CD4-positive, alpha-beta T cell (primary cell): ENCODE data around the gene SCARB1. TPM values are rescaled to one million over a fixed set of nuclear protein-coding genes. Genes with fewer than 3 reads are reported as not detected.
A peak's percentile ranks its signal among the peaks of the same experiment; 100 is the strongest.

Experiments
- ATAC-seq: fragments of 200-7000 bp; cut with Tn5 transposase; one replicate; pipeline ENCODE4 v1.10.0; 2022; ENCODE audit warnings: mild to moderate bottlenecking; ENCODE audit not compliant: poor library complexity
- CTCF ChIA-PET: fragments of 350-600 bp; sonication (Branson Sonifier 250); formaldehyde crosslinking; loops from one replicate; lab custom pipeline; 2021; ENCODE audit warnings: antibody characterized with exemption, inconsistent platforms; lab: Charles Lee
- POLR2A ChIA-PET: fragments of 350-600 bp; sonication (Branson Sonifier 250); formaldehyde crosslinking; loops from one replicate; lab custom pipeline; 2021; ENCODE audit warnings: antibody characterized with exemption, inconsistent platforms; lab: Charles Lee
- DNase-seq, 14 experiments: peaks; one replicate each; pipeline ENCODE4 v3.0.0-alpha.2; 2013 to 2020; ENCODE audit warnings: mixed read lengths in 2 of 14
- H3K27ac ChIP-seq, 2 donors: one replicate each; pipeline versions ENCODE4 v1.5.1 to v1.7.0; 2013; ENCODE audit warnings: low read length in 2 of 2, low read depth in 1 of 2, mild to moderate bottlenecking in 1 of 2
- H3K27me3 ChIP-seq, 2 experiments: 1 replicate in 1 of 2; 2 replicates in 1 of 2; pipeline versions ENCODE4 v1.6.1 to v1.7.0; 2013; ENCODE audit warnings: low read length in 2 of 2, control low read depth in 1 of 2, mild to moderate bottlenecking in 1 of 2, moderate library complexity in 1 of 2; ENCODE audit not compliant: insufficient read depth in 2 of 2, control insufficient read depth in 1 of 2
- H3K36me3 ChIP-seq: one replicate; pipeline ENCODE4 v1.6.1; 2013; ENCODE audit warnings: low read length, control low read depth; ENCODE audit not compliant: insufficient read depth
- H3K4me1 ChIP-seq: one replicate; pipeline ENCODE4 v1.6.1; 2013; ENCODE audit warnings: low read length, control low read depth; ENCODE audit not compliant: insufficient read depth
- H3K4me3 ChIP-seq: one replicate; pipeline ENCODE4 v1.5.1; 2013; ENCODE audit warnings: mild to moderate bottlenecking, low read length, moderate library complexity
- H3K9me3 ChIP-seq, 2 experiments: 1 replicate in 1 of 2; 2 replicates in 1 of 2; pipeline versions ENCODE4 v1.6.1 to v1.7.0; 2013; ENCODE audit warnings: low read length in 2 of 2, mild to moderate bottlenecking in 2 of 2, control low read depth in 1 of 2, moderate library complexity in 1 of 2; ENCODE audit not compliant: control insufficient read depth in 1 of 2, insufficient read depth in 1 of 2
- H3K27ac Mint-ChIP-seq: one replicate; pipeline ENCODE4 v1.8.0; 2020; ENCODE audit warnings: mixed read lengths
- H3K27me3 Mint-ChIP-seq: one replicate; pipeline ENCODE4 v1.8.0; 2021; ENCODE audit warnings: mixed read lengths
- H3K36me3 Mint-ChIP-seq: one replicate; pipeline ENCODE4 v1.8.0; 2021; ENCODE audit warnings: low read depth, mixed read lengths
- H3K4me1 Mint-ChIP-seq: one replicate; pipeline ENCODE4 v1.8.0; 2021; ENCODE audit warnings: low read depth, mixed read lengths
- H3K4me3 Mint-ChIP-seq: one replicate; pipeline ENCODE4 v1.8.0; 2020; ENCODE audit warnings: mild to moderate bottlenecking, mixed read lengths
- H3K9me3 Mint-ChIP-seq: one replicate; pipeline ENCODE4 v1.8.0; 2020; ENCODE audit warnings: mixed read lengths
- intact Hi-C, 2 experiments: fragments of 100-400 bp; cut with DNase I in 1 of 2; cut with micrococcal nuclease in 1 of 2; formaldehyde crosslinking; loops; one replicate each; pipeline versions ENCODE4 v1.15.1 to v1.9.0; 2023 to 2025; cut with DNase I, micrococcal nuclease
- total RNA-seq, 174 experiments: library from RNA in 2 of 174; stranded (reverse) in 2 of 174; gene quantifications; one replicate each; pipeline ENCODE4 v1.2.3 and lab custom pipeline; 2021 to 2026
- TF ChIP-seq, protein P1 (sequence below): fragments of 200-600 bp; IDR thresholded peaks from one replicate; pipeline ENCODE4 v1.8.0; 2022; ENCODE audit warnings: antibody characterized with exemption, mild to moderate bottlenecking

The SCARB1 gene
- total RNA-seq, 2 experiments from 2014 or later = 2.3 to 3.7 TPM

DNA sequence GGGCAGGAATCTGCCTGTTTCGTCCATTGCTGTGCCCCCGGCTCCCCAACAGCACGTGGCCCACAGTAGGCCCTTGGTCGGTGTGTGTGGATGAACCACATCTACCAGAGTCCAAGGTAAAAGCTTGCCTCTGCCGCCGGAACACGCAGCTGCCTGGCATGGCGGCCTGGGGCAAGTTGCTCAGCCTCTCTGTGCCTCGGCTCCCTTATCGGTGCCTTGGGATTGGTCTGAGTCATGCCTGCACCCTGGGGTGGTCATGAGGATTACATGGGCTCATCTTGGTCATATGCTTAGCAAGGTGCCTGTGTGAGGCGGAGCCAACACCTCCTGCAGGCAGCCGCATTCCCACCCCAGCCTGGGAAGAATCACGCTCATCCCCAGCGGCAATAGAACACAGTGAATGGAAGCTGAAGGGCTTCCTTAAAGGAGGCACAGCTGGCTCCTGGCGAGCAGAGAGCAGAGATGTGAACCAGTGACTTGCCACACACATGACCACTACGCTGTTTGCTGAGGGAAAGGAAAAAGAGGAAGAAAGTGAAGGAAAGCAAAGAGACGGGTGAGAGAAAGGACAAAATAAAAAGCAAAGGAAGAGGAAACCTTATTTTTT, 5.5 kb upstream of the SCARB1 start:
- no peak overlapping the region for H3K4me3 ChIP-seq
- DNase-seq (peak in 2 of 14 experiments; percentile 49 to 57), ATAC-seq (no peak)
- peaks cover 4% of the 10 kb centered on the region for H3K4me1 ChIP-seq
- TF ChIP-seq, protein P1, sequence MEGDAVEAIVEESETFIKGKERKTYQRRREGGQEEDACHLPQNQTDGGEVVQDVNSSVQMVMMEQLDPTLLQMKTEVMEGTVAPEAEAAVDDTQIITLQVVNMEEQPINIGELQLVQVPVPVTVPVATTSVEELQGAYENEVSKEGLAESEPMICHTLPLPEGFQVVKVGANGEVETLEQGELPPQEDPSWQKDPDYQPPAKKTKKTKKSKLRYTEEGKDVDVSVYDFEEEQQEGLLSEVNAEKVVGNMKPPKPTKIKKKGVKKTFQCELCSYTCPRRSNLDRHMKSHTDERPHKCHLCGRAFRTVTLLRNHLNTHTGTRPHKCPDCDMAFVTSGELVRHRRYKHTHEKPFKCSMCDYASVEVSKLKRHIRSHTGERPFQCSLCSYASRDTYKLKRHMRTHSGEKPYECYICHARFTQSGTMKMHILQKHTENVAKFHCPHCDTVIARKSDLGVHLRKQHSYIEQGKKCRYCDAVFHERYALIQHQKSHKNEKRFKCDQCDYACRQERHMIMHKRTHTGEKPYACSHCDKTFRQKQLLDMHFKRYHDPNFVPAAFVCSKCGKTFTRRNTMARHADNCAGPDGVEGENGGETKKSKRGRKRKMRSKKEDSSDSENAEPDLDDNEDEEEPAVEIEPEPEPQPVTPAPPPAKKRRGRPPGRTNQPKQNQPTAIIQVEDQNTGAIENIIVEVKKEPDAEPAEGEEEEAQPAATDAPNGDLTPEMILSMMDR = no peak
- intact Hi-C loops = loop anchor here in 1 of 2 experiments (10.0 kb wide), 1 partner anchor 196 kb away; the partner anchor contains the start of gene AACS
- H3K27me3 ChIP-seq = no peaks in the 10 kb centered on the region
- no peaks in the 10 kb centered on the region for H3K36me3 Mint-ChIP-seq
- H3K27ac Mint-ChIP-seq = no peak overlapping the region
- H3K9me3 ChIP-seq = no peaks in the 10 kb centered on the region
- H3K9me3 Mint-ChIP-seq = no peaks in the 10 kb centered on the region
- ChIA-PET POLR2A (interaction anchor here (1.5 kb wide), 1 partner anchor 45 kb away, joined by 3 read pairs; the partner anchor contains the start of gene UBC), CTCF (interaction anchor here (1.0 kb wide), 1 partner anchor 38 kb away, joined by 4 read pairs; no protein-coding TSS in a partner anchor)
- peak overlapping the region; percentile 16 for H3K4me3 Mint-ChIP-seq
- peaks cover 4% of the 10 kb centered on the region for H3K27me3 Mint-ChIP-seq
- H3K4me1 Mint-ChIP-seq = peaks cover 13% of the 10 kb centered on the region
- H3K36me3 ChIP-seq = no peaks in the 10 kb centered on the region
- H3K27ac ChIP-seq = no peak overlapping the region

GRCh38 chr12:124868252-124869058, 4.8 kb upstream of the SCARB1 start:
- H3K4me3 ChIP-seq = no peak overlapping the region
- Mint-ChIP-seq H3K36me3 (no peaks in the 10 kb centered on the region), H3K4me1 (peaks cover 16% of the 10 kb centered on the region), H3K27me3 (peaks cover 4% of the 10 kb centered on the region), H3K9me3 (no peaks in the 10 kb centered on the region), H3K4me3 (peak overlapping the region; percentile 16), H3K27ac (no peak overlapping the region)
- TF ChIP-seq, protein P1 = no peak
- ChIA-PET CTCF (interaction anchor here (1.0 kb wide), 1 partner anchor 38 kb away, joined by 4 read pairs; no protein-coding TSS in a partner anchor), POLR2A (interaction anchor here (1.5 kb wide), 1 partner anchor 46 kb away, joined by 3 read pairs; the partner anchor contains the start of gene UBC)
- peaks cover 8% of the 10 kb centered on the region for H3K4me1 ChIP-seq
- no peaks in the 10 kb centered on the region for H3K27me3 ChIP-seq
- DNase-seq (no peak), ATAC-seq (no peak)
- no peaks in the 10 kb centered on the region for H3K9me3 ChIP-seq
- no peaks in the 10 kb centered on the region for H3K36me3 ChIP-seq
- intact Hi-C loops = loop anchor here in 1 of 2 experiments (10.0 kb wide), 1 partner anchor 196 kb away; the partner anchor contains the start of gene AACS
- no peak overlapping the region for H3K27ac ChIP-seq

GRCh38 chr12:124867401-124867930, 3.8 kb upstream of the SCARB1 start:
- no peak for DNase-seq
- Histone ChIP-seq H3K9me3 (no peaks in the 10 kb centered on the region), H3K4me1 (peaks cover 18% of the 10 kb centered on the region), H3K27ac (no peak overlapping the region), H3K27me3 (no peaks in the 10 kb centered on the region), H3K4me3 (no peak overlapping the region), H3K36me3 (no peaks in the 10 kb centered on the region)
- Mint-ChIP-seq H3K27ac (no peak overlapping the region), H3K27me3 (peaks cover 4% of the 10 kb centered on the region), H3K4me1 (peaks cover 22% of the 10 kb centered on the region), H3K4me3 (no peak overlapping the region), H3K9me3 (no peaks in the 10 kb centered on the region), H3K36me3 (no peaks in the 10 kb centered on the region)
- TF ChIP-seq, protein P1 = no peak
- ChIA-PET CTCF (no interaction called here), POLR2A (no interaction called here)
- intact Hi-C loops = loop anchor here in 1 of 2 experiments (10.0 kb wide), 1 partner anchor 197 kb away; the partner anchor contains the start of gene AACS
- no peak for ATAC-seq
